ENCODE data around the gene STAB1.

Gene STAB1

GRCh38 chr3:52490939-52491526 is 4.1 kb upstream of the STAB1 start:
- H3K9ac ChIP-seq (ENCODE audit: low read depth, low read length, poor library complexity, severe bottlenecking), result no peak overlapping the region
- H3K9me2 ChIP-seq (replicated peaks; ENCODE audit: low read depth, low read length), result no peaks in the 10 kb centered on the region
- no peak overlapping the region for H3K4me2 ChIP-seq (ENCODE audit: low read depth, low read length, poor library complexity, severe bottlenecking)
- no peak overlapping the region for H2AFZ ChIP-seq (ENCODE audit: low read length)
- no peaks in the 10 kb centered on the region for H3K9me3 ChIP-seq (ENCODE audit: insufficient read depth, low read depth, low read length)
- no peaks in the 10 kb centered on the region for H4K20me1 ChIP-seq (ENCODE audit: insufficient read depth, low read length, poor library complexity, severe bottlenecking)
- H3K4me3 ChIP-seq (ENCODE audit: low read length, poor library complexity, severe bottlenecking), result no peak overlapping the region
- H3K36me3 ChIP-seq (ENCODE audit: insufficient read depth, low read length), result peaks cover 67% of the 10 kb centered on the region; the same call in 1 of the 2 replicates
- H3F3A ChIP-seq (ENCODE audit: low read depth), result no peaks in the 10 kb centered on the region
- H3K79me2 ChIP-seq (ENCODE audit: insufficient read depth, low read length), result no peaks in the 10 kb centered on the region
- TF ChIP-seq CTCF (conservative IDR thresholded peaks at IDR 0.05; ENCODE audit: low read length) (no peak), EZH2phosphoT487 (IDR thresholded peaks at IDR 0.05; ENCODE audit: borderline replicate concordance) (no peak)
- no peaks in the 10 kb centered on the region for H3K27me3 ChIP-seq (ENCODE audit: insufficient read depth, low read length, poor library complexity, severe bottlenecking)
- no peaks in the 10 kb centered on the region for H3K4me1 ChIP-seq (ENCODE audit: insufficient read depth, low read length, poor library complexity, severe bottlenecking)

GRCh38 chr3:52492059-52492458 is 3.1 kb upstream of the STAB1 start:
- no peaks in the 10 kb centered on the region for H3K79me2 ChIP-seq (ENCODE audit: insufficient read depth, low read length)
- H3K4me3 ChIP-seq (ENCODE audit: low read length, poor library complexity, severe bottlenecking), result no peak overlapping the region
- no peaks in the 10 kb centered on the region for H3F3A ChIP-seq (ENCODE audit: low read depth)
- no peaks in the 10 kb centered on the region for H3K9me2 ChIP-seq (replicated peaks; ENCODE audit: low read depth, low read length)
- H3K27me3 ChIP-seq (ENCODE audit: insufficient read depth, low read length, poor library complexity, severe bottlenecking), result no peaks in the 10 kb centered on the region
- H3K9ac ChIP-seq (ENCODE audit: low read depth, low read length, poor library complexity, severe bottlenecking), result no peak overlapping the region
- no peak overlapping the region for H2AFZ ChIP-seq (ENCODE audit: low read length)
- TF ChIP-seq CTCF (conservative IDR thresholded peaks at IDR 0.05; ENCODE audit: low read length), result no peak
- TF ChIP-seq EZH2phosphoT487 (IDR thresholded peaks at IDR 0.05; ENCODE audit: borderline replicate concordance), result no peak
- no peaks in the 10 kb centered on the region for H3K4me1 ChIP-seq (ENCODE audit: insufficient read depth, low read length, poor library complexity, severe bottlenecking)
- no peaks in the 10 kb centered on the region for H3K9me3 ChIP-seq (ENCODE audit: insufficient read depth, low read depth, low read length)
- H4K20me1 ChIP-seq (ENCODE audit: insufficient read depth, low read length, poor library complexity, severe bottlenecking), result no peaks in the 10 kb centered on the region
- peaks cover 58% of the 10 kb centered on the region; the same call in 1 of the 2 replicates for H3K36me3 ChIP-seq (ENCODE audit: insufficient read depth, low read length)
- no peak overlapping the region for H3K4me2 ChIP-seq (ENCODE audit: low read depth, low read length, poor library complexity, severe bottlenecking)

GRCh38 chr3:52493232-52494017 is 1.7 kb upstream of the STAB1 start:
- H3K4me2 ChIP-seq (ENCODE audit: low read depth, low read length, poor library complexity, severe bottlenecking), result no peak overlapping the region
- H3K4me3 ChIP-seq (ENCODE audit: low read length, poor library complexity, severe bottlenecking), result no peak overlapping the region
- no peaks in the 10 kb centered on the region for H3K9me2 ChIP-seq (replicated peaks; ENCODE audit: low read depth, low read length)
- H3F3A ChIP-seq (ENCODE audit: low read depth), result no peaks in the 10 kb centered on the region
- no peaks in the 10 kb centered on the region for H3K79me2 ChIP-seq (ENCODE audit: insufficient read depth, low read length)
- H3K9ac ChIP-seq (ENCODE audit: low read depth, low read length, poor library complexity, severe bottlenecking), result no peak overlapping the region
- no peaks in the 10 kb centered on the region for H3K4me1 ChIP-seq (ENCODE audit: insufficient read depth, low read length, poor library complexity, severe bottlenecking)
- TF ChIP-seq EZH2phosphoT487 (IDR thresholded peaks at IDR 0.05; ENCODE audit: borderline replicate concordance) (no peak), CTCF (conservative IDR thresholded peaks at IDR 0.05; ENCODE audit: low read length) (no peak)
- peaks cover 48% of the 10 kb centered on the region; the same call in 1 of the 2 replicates for H3K36me3 ChIP-seq (ENCODE audit: insufficient read depth, low read length)
- no peaks in the 10 kb centered on the region for H3K27me3 ChIP-seq (ENCODE audit: insufficient read depth, low read length, poor library complexity, severe bottlenecking)
- no peak overlapping the region for H2AFZ ChIP-seq (ENCODE audit: low read length)
- H3K9me3 ChIP-seq (ENCODE audit: insufficient read depth, low read depth, low read length), result no peaks in the 10 kb centered on the region
- H4K20me1 ChIP-seq (ENCODE audit: insufficient read depth, low read length, poor library complexity, severe bottlenecking), result no peaks in the 10 kb centered on the region

Measured in Loucy (cell line).